Transverse colon (tissue), 4 donors: Measurements from ENCODE around the gene VLDLR.

Experiments
- POLR2A ChIP-seq: fragments of 450-650 bp; IDR thresholded peaks from one replicate; pipeline ENCODE4 v1.6.1; 2016; ENCODE audit warnings: antibody characterized with exemption, mild to moderate bottlenecking, moderate library complexity
- POLR2AphosphoS5 ChIP-seq, 3 donors: sonication (generic); formaldehyde crosslinking; IDR thresholded peaks; one replicate each; pipeline ENCODE4 v1.6.1; 2016; ENCODE audit warnings: antibody characterized with exemption in 3 of 3
- TF ChIP-seq, protein P1 (sequence below), 5 experiments: fragments of 200-600 bp in 3 of 5; fragments of 450-650 bp in 2 of 5; sonication (generic) in 3 of 5; IDR thresholded peaks; 1 replicate in 2 of 5; 2 replicates in 3 of 5; pipeline ENCODE4 v1.5.1; 2016 to 2017; ENCODE audit warnings: antibody characterized with exemption in 5 of 5, inconsistent platforms in 3 of 5, mild to moderate bottlenecking in 2 of 5, moderate library complexity in 1 of 5

DNA sequence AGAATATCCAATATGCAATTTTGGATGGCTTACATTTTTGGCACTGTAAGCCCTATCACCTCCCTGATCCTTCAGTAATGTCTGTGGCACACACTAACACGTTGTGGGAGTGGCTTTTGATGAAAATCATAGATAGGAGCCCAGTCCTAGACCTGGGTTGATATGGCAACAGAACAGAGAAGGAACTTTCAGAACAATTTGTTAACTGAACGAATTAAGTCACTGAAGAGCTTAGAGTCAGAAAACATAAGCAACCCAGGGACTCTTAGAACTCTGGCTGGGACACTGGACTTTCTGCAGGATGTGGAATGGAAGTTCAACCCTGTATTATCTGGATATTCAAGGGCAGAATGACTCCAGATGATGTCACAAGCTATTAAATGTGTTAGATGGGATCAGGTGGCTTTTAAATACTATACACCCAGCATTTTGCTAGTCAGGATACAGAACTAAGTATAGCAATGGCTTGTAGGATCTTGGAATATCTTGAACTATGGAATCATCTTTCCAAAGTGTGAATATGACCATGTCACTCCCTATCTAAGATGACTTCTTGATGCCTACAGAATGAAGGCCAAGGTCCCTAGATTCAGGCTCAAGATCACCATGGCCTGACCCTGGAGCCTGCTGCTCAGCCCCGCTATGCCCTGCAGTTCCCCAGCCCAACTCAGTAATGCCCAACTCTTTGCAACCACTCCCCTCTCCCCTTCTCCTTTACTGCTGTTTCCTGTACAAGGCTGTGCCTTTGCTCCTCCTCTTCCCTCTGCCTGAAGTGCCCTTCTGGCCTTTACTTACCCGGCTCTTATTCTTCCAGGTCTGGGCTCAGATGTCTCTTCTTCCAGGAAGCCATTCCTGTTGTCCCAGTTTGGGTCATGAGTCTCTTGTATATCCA is 42.8 kb downstream of the VLDLR start:
- TF ChIP-seq, protein P1, sequence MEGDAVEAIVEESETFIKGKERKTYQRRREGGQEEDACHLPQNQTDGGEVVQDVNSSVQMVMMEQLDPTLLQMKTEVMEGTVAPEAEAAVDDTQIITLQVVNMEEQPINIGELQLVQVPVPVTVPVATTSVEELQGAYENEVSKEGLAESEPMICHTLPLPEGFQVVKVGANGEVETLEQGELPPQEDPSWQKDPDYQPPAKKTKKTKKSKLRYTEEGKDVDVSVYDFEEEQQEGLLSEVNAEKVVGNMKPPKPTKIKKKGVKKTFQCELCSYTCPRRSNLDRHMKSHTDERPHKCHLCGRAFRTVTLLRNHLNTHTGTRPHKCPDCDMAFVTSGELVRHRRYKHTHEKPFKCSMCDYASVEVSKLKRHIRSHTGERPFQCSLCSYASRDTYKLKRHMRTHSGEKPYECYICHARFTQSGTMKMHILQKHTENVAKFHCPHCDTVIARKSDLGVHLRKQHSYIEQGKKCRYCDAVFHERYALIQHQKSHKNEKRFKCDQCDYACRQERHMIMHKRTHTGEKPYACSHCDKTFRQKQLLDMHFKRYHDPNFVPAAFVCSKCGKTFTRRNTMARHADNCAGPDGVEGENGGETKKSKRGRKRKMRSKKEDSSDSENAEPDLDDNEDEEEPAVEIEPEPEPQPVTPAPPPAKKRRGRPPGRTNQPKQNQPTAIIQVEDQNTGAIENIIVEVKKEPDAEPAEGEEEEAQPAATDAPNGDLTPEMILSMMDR (IDR thresholded peaks at IDR 0.05) = no peak
- TF ChIP-seq POLR2AphosphoS5 (IDR thresholded peaks at IDR 0.05) (no peak), POLR2A (no peak)
